ENCODE measurements around the gene DUSP14. TPM values are rescaled to one million over a fixed set of nuclear protein-coding genes. Genes with fewer than 3 reads are reported as not detected.
"Not testable (repeated sequence)": the region's sequence is repeated elsewhere in the genome, so short reads cannot be mapped to it uniquely, and the experiment has no call there.

Gene DUSP14
- total RNA-seq, 2 donors from 2014 or later = 2.2 to 3.0 TPM

GRCh38 chr17:37450112-37450511, 39.6 kb upstream of the DUSP14 start:
- no peak for TF ChIP-seq CTCF (IDR thresholded peaks at IDR 0.05)
- intact Hi-C loops (cut with DNase I) = no loop called here
- Histone ChIP-seq H3K27ac (no peak overlapping the region), H3K9me3 (no peaks in the 10 kb centered on the region), H3K36me3 (no peaks in the 10 kb centered on the region), H3K27me3 (no peaks in the 10 kb centered on the region), H3K4me1 (no peaks in the 10 kb centered on the region), H3K4me3 (no peak overlapping the region), H3K9ac (ENCODE audit: low read depth in 2 of 2, low read length in 2 of 2) (no peak overlapping the region)
- no peak for DNase-seq

- H3K4me1 ChIP-seq; H3K36me3 ChIP-seq; H3K9me3 ChIP-seq; H3K4me3 ChIP-seq; H3K9ac ChIP-seq (ENCODE audit: low read depth in 2 of 2, low read length in 2 of 2); H3K27ac ChIP-seq; H3K27me3 ChIP-seq; intact Hi-C loops (cut with DNase I); DNase-seq: not testable (repeated sequence)
Observed at GRCh38 chr17:37457801-37458200, 31.9 kb upstream of the DUSP14 start.

- intact Hi-C loops (cut with DNase I) = no loop called here
- Histone ChIP-seq H3K4me3 (no peak overlapping the region), H3K27me3 (no peaks in the 10 kb centered on the region), H3K27ac (no peak overlapping the region), H3K4me1 (no peaks in the 10 kb centered on the region), H3K9ac (ENCODE audit: low read depth in 2 of 2, low read length in 2 of 2) (no peak overlapping the region), H3K36me3 (no peaks in the 10 kb centered on the region), H3K9me3 (no peaks in the 10 kb centered on the region)
- no peak for DNase-seq
- no peak for TF ChIP-seq CTCF (IDR thresholded peaks at IDR 0.05)
Observed at GRCh38 chr17:37458805-37459204, 30.9 kb upstream of the DUSP14 start.

GRCh38 chr17:37461668-37462067, 28.0 kb upstream of the DUSP14 start:
- no peak overlapping the region for H3K27ac ChIP-seq
- H3K4me1 ChIP-seq = no peaks in the 10 kb centered on the region
- TF ChIP-seq CTCF (IDR thresholded peaks at IDR 0.05) = no peak
- no peaks in the 10 kb centered on the region for H3K36me3 ChIP-seq
- no peaks in the 10 kb centered on the region for H3K9me3 ChIP-seq
- no peak for DNase-seq
- no peak overlapping the region for H3K4me3 ChIP-seq
- no peaks in the 10 kb centered on the region for H3K27me3 ChIP-seq
- no peak overlapping the region for H3K9ac ChIP-seq (ENCODE audit: low read depth in 2 of 2, low read length in 2 of 2)
- intact Hi-C loops (cut with DNase I) = no loop called here

- no peak overlapping the region for H3K9ac ChIP-seq (ENCODE audit: low read depth in 2 of 2, low read length in 2 of 2)
- TF ChIP-seq CTCF (IDR thresholded peaks at IDR 0.05) = no peak
- H3K36me3 ChIP-seq = no peaks in the 10 kb centered on the region
- H3K27ac ChIP-seq = no peak overlapping the region
- no peaks in the 10 kb centered on the region for H3K9me3 ChIP-seq
- no peaks in the 10 kb centered on the region for H3K4me1 ChIP-seq
- intact Hi-C loops (cut with DNase I) = no loop called here
- DNase-seq = no peak
- no peak overlapping the region for H3K4me3 ChIP-seq
- no peaks in the 10 kb centered on the region for H3K27me3 ChIP-seq
Observed at GRCh38 chr17:37462492-37462891, 27.2 kb upstream of the DUSP14 start.

GRCh38 chr17:37463039-37463438, 26.7 kb upstream of the DUSP14 start:
- intact Hi-C loops (cut with DNase I) = no loop called here
- no peaks in the 10 kb centered on the region for H3K36me3 ChIP-seq
- no peak for DNase-seq
- H3K9ac ChIP-seq (ENCODE audit: low read depth in 2 of 2, low read length in 2 of 2) = no peak overlapping the region
- no peaks in the 10 kb centered on the region for H3K4me1 ChIP-seq
- no peak overlapping the region for H3K4me3 ChIP-seq
- no peak for TF ChIP-seq CTCF (IDR thresholded peaks at IDR 0.05)
- H3K9me3 ChIP-seq = no peaks in the 10 kb centered on the region
- H3K27me3 ChIP-seq = no peaks in the 10 kb centered on the region
- no peak overlapping the region for H3K27ac ChIP-seq

Data from colonic mucosa (tissue), 4 donors.